ENCODE results near the gene NINJ1.

NINJ1 gene

DNA sequence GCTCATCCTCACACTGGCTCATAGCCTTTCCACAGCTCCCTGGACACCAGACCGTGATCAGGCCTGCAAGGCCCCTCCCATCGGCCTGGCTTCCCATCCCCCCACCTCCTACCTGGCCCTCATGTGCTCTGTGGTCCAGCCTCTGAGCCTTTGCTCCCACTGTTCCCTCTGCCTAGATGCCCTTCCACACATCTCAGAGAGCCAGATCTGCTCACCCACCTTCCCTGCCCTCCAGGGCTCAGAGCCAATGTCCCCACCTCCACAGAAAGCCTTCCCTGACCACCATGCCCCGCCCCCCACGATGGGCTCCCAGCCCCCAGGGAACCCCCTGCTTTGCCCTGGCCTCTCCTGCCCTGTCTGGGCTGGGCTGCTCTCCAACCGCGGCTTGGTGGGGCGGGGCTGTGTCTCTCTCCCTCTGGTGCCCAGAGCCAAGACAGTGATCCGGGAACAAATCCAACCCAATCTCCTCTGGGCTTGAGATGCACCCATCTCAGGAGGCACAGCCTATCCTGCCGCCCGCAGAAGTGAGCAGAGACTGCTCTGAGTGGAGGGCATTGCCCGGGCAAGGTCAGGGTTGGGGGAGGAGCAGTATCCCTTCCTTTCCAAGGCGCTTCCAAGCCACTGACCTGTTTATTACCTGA is 1.6 kb downstream of the NINJ1 start:
- DNase-seq: no peak

GRCh38 chr9:93131599-93132286 is 2.3 kb downstream of the NINJ1 start:
- DNase-seq: no peak

DNA sequence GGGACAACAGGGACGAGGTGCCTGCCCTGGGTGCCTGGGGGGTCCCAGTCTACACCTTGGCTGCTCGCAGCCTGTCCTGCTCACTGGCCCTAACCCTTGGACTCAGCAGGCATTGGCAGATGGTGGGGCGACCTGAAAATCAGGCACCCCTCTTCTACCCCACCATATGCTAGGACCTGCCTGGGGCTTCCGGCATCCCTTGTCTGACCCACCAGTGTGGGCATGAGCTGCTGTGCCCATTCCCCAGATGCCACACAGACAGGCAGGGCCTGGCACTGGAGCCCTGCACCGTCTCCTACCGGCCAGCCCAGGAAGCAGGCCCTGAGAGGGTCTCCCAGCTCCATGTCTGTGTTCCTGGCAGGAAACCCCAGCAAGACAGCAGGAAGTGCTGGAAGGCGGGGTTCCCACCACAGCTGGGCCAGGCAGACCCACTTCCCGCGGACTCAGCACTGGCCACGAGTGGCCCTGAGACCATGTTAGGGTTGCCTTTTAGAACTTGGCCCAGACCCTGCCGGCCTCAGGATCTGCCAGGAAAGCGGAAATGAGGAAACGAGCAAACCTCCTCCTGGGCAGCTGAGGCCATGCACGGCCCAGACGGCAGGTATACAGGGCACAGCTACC is 3.1 kb downstream of the NINJ1 start:
- no peak for DNase-seq

- DNase-seq: no peak
Measured at GRCh38 chr9:93129691-93130500, 4.2 kb downstream of the NINJ1 start.

GRCh38 chr9:93129286-93129685 is 4.8 kb downstream of the NINJ1 start:
- DNase-seq: no peak

DNA sequence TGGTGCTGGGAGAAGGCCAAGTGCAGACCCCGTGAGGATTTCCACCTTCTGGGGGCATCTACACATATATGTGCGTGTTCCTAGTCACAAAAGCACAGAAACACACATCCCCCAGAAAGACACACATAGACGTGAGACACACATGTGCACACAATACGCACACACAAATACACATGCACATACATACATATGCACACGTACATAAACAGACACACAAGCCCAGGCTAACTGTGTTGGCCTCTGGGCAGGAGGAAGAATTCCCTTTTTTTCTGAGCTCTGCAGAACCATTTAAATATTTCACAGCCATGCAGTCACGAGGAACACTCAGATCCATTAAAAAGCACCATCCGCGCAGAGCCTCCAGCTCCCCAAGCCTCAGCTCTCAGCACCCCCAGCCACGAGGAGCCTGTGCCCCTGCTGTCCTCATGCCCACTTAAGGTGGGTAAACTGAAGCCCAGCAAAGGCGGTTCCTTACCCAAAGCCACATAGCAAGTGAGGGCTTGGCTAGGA is 5.3 kb downstream of the NINJ1 start:
- no peak for DNase-seq

DNA sequence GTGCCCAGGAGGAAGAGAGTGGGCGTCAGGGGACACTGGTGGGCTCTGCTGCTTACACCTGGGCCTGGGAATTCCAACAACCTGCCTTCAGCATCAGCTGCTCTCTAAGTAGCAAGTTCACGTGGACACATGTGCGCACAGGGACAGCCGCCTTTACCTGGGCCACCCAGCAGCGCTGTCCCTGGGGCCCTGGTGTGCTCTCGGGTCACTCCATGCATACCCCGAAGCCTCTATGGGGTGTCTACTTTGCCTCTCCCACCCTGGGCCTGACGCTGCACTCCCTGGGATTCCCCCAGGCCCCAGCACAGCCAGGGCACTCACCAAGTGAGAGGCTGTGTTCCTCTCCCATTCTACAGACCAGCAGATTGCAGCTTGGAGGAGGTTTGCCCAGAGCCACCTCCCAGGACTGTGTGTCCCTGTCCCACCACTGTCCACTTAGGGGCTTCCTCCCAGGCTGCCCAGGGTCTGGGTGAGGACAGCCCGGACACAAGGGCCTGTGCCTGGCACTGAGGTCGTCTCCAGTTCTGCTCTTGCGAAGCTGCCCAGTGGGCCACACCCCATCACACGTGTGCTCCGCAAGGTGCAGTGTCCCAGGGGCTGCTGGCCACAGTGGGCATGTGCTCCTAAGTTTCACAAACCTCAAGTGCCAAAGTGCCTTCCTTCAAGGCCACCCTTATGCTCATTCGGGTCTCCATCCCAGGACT is 5.9 kb downstream of the NINJ1 start:
- no peak for DNase-seq

DNA sequence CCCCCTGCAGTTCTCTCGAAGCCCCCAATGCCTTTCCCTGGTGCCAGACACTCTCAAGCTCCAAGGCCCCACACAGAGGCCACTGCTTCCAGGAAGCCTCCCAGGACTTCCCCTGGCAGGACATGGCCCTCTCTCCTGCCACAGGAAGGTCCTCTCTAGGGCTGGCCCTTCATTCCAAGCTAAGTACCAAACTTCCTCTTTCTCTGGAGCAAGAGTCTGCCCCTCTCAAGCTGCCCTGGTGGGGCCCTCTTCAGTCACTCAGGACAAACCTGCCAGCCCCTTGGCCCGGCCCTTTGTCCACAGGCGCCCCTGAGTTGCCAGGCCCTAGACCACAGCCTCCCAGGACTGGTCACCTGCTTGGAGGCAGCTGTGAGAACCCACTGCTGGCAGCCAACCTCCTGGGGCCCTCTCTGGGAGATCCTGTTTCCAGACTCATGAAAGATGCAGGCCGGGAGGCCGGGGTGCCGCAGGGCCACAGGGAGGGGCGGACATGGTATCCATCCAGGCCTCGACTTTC is 6.6 kb downstream of the NINJ1 start:
- DNase-seq: no peak

- no peak for DNase-seq
Measured at GRCh38 chr9:93126825-93127368, 7.2 kb downstream of the NINJ1 start.

DNA sequence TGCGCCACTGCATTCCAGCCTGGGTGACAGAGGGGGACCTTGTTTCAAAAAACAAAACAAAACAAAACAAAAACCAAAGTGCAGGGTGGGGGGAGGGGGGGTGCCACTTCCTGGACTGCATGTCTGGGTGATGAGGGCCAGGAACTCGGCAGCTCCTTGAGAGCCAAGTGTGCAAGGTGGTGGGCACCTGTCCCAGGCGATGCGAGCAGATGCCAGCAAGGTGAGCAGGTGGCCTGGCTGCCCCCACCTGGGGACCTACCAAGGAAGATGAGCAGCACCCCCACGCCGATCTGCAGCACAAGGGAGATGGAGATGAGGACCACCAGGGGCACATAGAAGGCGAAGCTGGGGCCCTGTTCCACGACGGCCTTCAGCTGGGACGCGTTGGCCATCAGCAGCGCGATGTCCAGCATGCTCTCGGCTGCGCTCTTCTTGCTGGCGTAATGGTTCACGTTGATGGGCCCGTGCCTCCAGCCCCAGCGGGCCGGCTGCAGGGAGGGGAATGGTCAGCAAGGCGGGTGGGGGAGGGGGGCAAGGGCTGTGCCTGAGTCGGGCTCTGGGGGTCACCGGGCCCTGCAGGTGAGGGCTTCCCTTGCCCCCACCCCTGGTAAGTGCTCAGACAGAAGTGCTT is 7.8 kb downstream of the NINJ1 start:
- peak in 2 of 4 experiments; percentile 23 to 34 for DNase-seq

GRCh38 chr9:93125331-93125894 is 8.6 kb downstream of the NINJ1 start:
- DNase-seq: no peak

GRCh38 chr9:93124793-93125192 is 9.3 kb downstream of the NINJ1 start:
- no peak for DNase-seq

- DNase-seq: no peak
Measured at GRCh38 chr9:93123561-93124283, 10.3 kb downstream of the NINJ1 start.

- no peak for DNase-seq
Measured at GRCh38 chr9:93122721-93123221, 11.3 kb downstream of the NINJ1 start.

GRCh38 chr9:93121316-93122241 is 12.5 kb downstream of the NINJ1 start:
- DNase-seq: no peak

DNA sequence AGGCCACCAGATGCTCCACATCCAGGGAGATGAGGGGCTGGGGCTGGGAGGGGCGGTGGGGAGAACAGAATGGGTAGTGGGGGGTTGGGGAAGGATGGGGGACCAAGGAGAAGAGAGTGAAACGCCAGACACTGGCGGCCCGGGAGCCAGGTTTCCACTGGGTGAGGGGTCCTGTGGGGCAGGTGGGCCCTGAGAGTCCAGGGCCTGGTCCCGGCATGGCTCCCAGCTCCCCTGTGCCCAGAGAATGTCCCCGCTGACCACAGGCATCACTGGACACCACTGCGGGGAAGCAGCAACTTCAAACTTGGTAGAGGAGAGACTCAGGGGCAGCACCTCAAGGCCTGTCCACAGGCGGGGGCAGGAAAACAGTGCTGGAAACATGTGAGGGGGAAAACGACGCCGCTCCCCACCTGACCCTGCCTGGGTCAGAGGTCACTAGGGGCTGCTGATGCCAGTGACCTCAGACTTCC is 13.2 kb downstream of the NINJ1 start:
- no peak for DNase-seq

GRCh38 chr9:93119953-93120845 is 13.9 kb downstream of the NINJ1 start:
- no peak for DNase-seq

GRCh38 chr9:93119703-93119952 is 14.4 kb downstream of the NINJ1 start:
- no peak for DNase-seq
